ENCODE data around the gene USP4. TPM values are rescaled to one million over a fixed set of nuclear protein-coding genes. Genes with fewer than 3 reads are reported as not detected.

Gene USP4
- total and polyA plus RNA-seq, 4 donors = 12.5 to 17.7 (median 14.9) TPM

- no peak overlapping the region for H3K4me3 ChIP-seq (ENCODE audit: low read depth in 1 of 3, low read length in 3 of 3)
- H3K4me1 ChIP-seq (ENCODE audit: control insufficient read depth in 4 of 4, insufficient read depth in 4 of 4, low read length in 3 of 4) = no peaks in the 10 kb centered on the region
- H3K27me3 ChIP-seq (ENCODE audit: control insufficient read depth in 4 of 4, insufficient read depth in 4 of 4, low read length in 3 of 4) = no peaks in the 10 kb centered on the region
- H3K9me3 ChIP-seq (ENCODE audit: control insufficient read depth in 4 of 4, low read length in 3 of 4) = no peaks in the 10 kb centered on the region
- H3K36me3 ChIP-seq (ENCODE audit: control insufficient read depth in 4 of 4, insufficient read depth in 3 of 4, low read depth in 1 of 4, low read length in 3 of 4) = no peaks in the 10 kb centered on the region
- DNase-seq (ENCODE audit: low spot score) = no peak
- no peak for TF ChIP-seq YY1 (IDR thresholded peaks at IDR 0.05)
- no peak overlapping the region for H3K9ac ChIP-seq (ENCODE audit: low read depth in 1 of 2, low read length in 2 of 2)
- 95% methylated on average over 5 of the region's 5 CpGs for whole genome bisulfite sequencing
- H3K27ac ChIP-seq (ENCODE audit: low read depth in 1 of 2, low read length in 2 of 2) = no peak overlapping the region
These were observed 79.0 kb downstream of the USP4 start for GRCh38 chr3:49260806-49261324.

GRCh38 chr3:49257187-49257586, 82.7 kb downstream of the USP4 start:
- no peaks in the 10 kb centered on the region for H3K36me3 ChIP-seq (ENCODE audit: control insufficient read depth in 4 of 4, insufficient read depth in 3 of 4, low read depth in 1 of 4, low read length in 3 of 4)
- 47% methylated on average over 3 of the region's 3 CpGs for WGBS
- no peak for DNase-seq (ENCODE audit: low spot score)
- H3K9ac ChIP-seq (ENCODE audit: low read depth in 1 of 2, low read length in 2 of 2) = no peak overlapping the region
- H3K9me3 ChIP-seq (ENCODE audit: control insufficient read depth in 4 of 4, low read length in 3 of 4) = no peaks in the 10 kb centered on the region
- no peak overlapping the region for H3K4me3 ChIP-seq (ENCODE audit: low read depth in 1 of 3, low read length in 3 of 3)
- peak in 1 of 2 donors; percentile 54 for TF ChIP-seq HNF4A (conservative IDR thresholded peaks at IDR 0.05)
- TF ChIP-seq FOXA1 (IDR thresholded peaks at IDR 0.05) = no peak
- TF ChIP-seq YY1 (IDR thresholded peaks at IDR 0.05) = no peak
- TF ChIP-seq JUND (IDR thresholded peaks at IDR 0.05) = no peak
- no peaks in the 10 kb centered on the region for H3K27me3 ChIP-seq (ENCODE audit: control insufficient read depth in 4 of 4, insufficient read depth in 4 of 4, low read length in 3 of 4)
- H3K27ac ChIP-seq (ENCODE audit: low read depth in 1 of 2, low read length in 2 of 2) = no peak overlapping the region
- H3K4me1 ChIP-seq (ENCODE audit: control insufficient read depth in 4 of 4, insufficient read depth in 4 of 4, low read length in 3 of 4) = no peaks in the 10 kb centered on the region

- no peak overlapping the region for H3K27ac ChIP-seq (ENCODE audit: low read depth in 1 of 2, low read length in 2 of 2)
- no peak for DNase-seq (ENCODE audit: low spot score)
- 81% methylated on average over 6 of the region's 6 CpGs for WGBS
- H3K36me3 ChIP-seq (ENCODE audit: control insufficient read depth in 4 of 4, insufficient read depth in 3 of 4, low read depth in 1 of 4, low read length in 3 of 4) = no peaks in the 10 kb centered on the region
- no peak overlapping the region for H3K9ac ChIP-seq (ENCODE audit: low read depth in 1 of 2, low read length in 2 of 2)
- no peak overlapping the region for H3K4me3 ChIP-seq (ENCODE audit: low read depth in 1 of 3, low read length in 3 of 3)
- no peaks in the 10 kb centered on the region for H3K4me1 ChIP-seq (ENCODE audit: control insufficient read depth in 4 of 4, insufficient read depth in 4 of 4, low read length in 3 of 4)
- TF ChIP-seq FOXA2 (IDR thresholded peaks at IDR 0.05) (no peak), ATF3 (IDR thresholded peaks at IDR 0.05) (no peak), ZBTB33 (IDR thresholded peaks at IDR 0.05) (no peak), RXRA (IDR thresholded peaks at IDR 0.05) (no peak)
- no peaks in the 10 kb centered on the region for H3K9me3 ChIP-seq (ENCODE audit: control insufficient read depth in 4 of 4, low read length in 3 of 4)
- H3K27me3 ChIP-seq (ENCODE audit: control insufficient read depth in 4 of 4, insufficient read depth in 4 of 4, low read length in 3 of 4) = no peaks in the 10 kb centered on the region
These were observed 83.9 kb downstream of the USP4 start for GRCh38 chr3:49255718-49256511.

GRCh38 chr3:49255112-49255511, 84.7 kb downstream of the USP4 start:
- Histone ChIP-seq H3K9me3 (ENCODE audit: control insufficient read depth in 4 of 4, low read length in 3 of 4) (no peaks in the 10 kb centered on the region), H3K4me1 (ENCODE audit: control insufficient read depth in 4 of 4, insufficient read depth in 4 of 4, low read length in 3 of 4) (no peaks in the 10 kb centered on the region), H3K27me3 (ENCODE audit: control insufficient read depth in 4 of 4, insufficient read depth in 4 of 4, low read length in 3 of 4) (no peaks in the 10 kb centered on the region), H3K9ac (ENCODE audit: low read depth in 1 of 2, low read length in 2 of 2) (no peak overlapping the region), H3K36me3 (ENCODE audit: control insufficient read depth in 4 of 4, insufficient read depth in 3 of 4, low read depth in 1 of 4, low read length in 3 of 4) (no peaks in the 10 kb centered on the region), H3K4me3 (ENCODE audit: low read depth in 1 of 3, low read length in 3 of 3) (no peak overlapping the region), H3K27ac (ENCODE audit: low read depth in 1 of 2, low read length in 2 of 2) (no peak overlapping the region)
- TF ChIP-seq MAX (IDR thresholded peaks at IDR 0.05) = no peak
- TF ChIP-seq NR2F2 (IDR thresholded peaks at IDR 0.05) = no peak
- WGBS = 61% methylated on average over 1 of the region's 1 CpG
- DNase-seq (ENCODE audit: low spot score) = no peak

Data from liver (tissue), 9 donors.